ENCODE data around the gene ITGB1. TPM values are rescaled to one million over a fixed set of nuclear protein-coding genes. Genes with fewer than 3 reads are reported as not detected.

The ITGB1 gene
- total RNA-seq, 1 experiment from 2014 or later = 317 TPM

DNA sequence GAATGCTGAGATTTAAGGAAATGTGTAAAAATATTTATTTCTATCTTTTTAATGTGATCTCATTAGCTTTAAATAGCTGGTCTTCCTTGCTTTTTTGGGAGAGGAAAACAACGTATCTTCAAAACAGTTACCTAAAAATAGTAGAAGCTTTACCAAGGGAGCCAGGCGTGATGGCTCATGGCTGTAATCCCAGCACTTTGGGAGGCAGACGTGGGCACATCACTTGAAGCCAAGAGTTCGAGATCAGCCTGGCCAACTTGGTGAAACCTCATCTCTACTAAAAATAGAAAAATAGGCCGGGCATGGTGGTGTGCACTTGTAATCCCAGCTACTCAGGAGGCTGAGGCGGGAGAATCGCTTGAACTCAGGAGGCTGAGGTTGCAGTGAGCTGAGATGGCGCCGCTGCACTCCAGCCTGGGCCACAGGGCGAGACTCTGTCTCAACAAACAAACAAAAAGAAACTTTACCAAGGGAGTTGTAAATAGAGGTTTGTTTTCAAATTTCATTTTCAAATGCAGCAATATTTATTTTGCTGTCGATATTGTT lies 48.4 kb upstream of the ITGB1 start (continued):
- TF ChIP-seq, protein P1, sequence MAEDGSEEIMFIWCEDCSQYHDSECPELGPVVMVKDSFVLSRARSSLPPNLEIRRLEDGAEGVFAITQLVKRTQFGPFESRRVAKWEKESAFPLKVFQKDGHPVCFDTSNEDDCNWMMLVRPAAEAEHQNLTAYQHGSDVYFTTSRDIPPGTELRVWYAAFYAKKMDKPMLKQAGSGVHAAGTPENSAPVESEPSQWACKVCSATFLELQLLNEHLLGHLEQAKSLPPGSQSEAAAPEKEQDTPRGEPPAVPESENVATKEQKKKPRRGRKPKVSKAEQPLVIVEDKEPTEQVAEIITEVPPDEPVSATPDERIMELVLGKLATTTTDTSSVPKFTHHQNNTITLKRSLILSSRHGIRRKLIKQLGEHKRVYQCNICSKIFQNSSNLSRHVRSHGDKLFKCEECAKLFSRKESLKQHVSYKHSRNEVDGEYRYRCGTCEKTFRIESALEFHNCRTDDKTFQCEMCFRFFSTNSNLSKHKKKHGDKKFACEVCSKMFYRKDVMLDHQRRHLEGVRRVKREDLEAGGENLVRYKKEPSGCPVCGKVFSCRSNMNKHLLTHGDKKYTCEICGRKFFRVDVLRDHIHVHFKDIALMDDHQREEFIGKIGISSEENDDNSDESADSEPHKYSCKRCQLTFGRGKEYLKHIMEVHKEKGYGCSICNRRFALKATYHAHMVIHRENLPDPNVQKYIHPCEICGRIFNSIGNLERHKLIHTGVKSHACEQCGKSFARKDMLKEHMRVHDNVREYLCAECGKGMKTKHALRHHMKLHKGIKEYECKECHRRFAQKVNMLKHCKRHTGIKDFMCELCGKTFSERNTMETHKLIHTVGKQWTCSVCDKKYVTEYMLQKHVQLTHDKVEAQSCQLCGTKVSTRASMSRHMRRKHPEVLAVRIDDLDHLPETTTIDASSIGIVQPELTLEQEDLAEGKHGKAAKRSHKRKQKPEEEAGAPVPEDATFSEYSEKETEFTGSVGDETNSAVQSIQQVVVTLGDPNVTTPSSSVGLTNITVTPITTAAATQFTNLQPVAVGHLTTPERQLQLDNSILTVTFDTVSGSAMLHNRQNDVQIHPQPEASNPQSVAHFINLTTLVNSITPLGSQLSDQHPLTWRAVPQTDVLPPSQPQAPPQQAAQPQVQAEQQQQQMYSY (CRISPR knock-in tag; IDR thresholded peaks at IDR 0.05) = no peak
- no peak for TF ChIP-seq NR3C1 (CRISPR knock-in tag; conservative IDR thresholded peaks at IDR 0.05; ENCODE audit: low read depth)
- TF ChIP-seq GTF2I (CRISPR knock-in tag; conservative IDR thresholded peaks at IDR 0.05) = no peak
- no peak for TF ChIP-seq CBFB (CRISPR knock-in tag; IDR thresholded peaks at IDR 0.05; ENCODE audit: low read depth)
- no peak for TF ChIP-seq IRF2 (CRISPR knock-in tag; IDR thresholded peaks at IDR 0.05; ENCODE audit: borderline replicate concordance, low read depth)
- TF ChIP-seq, protein P2, sequence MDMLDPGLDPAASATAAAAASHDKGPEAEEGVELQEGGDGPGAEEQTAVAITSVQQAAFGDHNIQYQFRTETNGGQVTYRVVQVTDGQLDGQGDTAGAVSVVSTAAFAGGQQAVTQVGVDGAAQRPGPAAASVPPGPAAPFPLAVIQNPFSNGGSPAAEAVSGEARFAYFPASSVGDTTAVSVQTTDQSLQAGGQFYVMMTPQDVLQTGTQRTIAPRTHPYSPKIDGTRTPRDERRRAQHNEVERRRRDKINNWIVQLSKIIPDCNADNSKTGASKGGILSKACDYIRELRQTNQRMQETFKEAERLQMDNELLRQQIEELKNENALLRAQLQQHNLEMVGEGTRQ (CRISPR knock-in tag; IDR thresholded peaks at IDR 0.05) = no peak
- TF ChIP-seq, protein P3, sequence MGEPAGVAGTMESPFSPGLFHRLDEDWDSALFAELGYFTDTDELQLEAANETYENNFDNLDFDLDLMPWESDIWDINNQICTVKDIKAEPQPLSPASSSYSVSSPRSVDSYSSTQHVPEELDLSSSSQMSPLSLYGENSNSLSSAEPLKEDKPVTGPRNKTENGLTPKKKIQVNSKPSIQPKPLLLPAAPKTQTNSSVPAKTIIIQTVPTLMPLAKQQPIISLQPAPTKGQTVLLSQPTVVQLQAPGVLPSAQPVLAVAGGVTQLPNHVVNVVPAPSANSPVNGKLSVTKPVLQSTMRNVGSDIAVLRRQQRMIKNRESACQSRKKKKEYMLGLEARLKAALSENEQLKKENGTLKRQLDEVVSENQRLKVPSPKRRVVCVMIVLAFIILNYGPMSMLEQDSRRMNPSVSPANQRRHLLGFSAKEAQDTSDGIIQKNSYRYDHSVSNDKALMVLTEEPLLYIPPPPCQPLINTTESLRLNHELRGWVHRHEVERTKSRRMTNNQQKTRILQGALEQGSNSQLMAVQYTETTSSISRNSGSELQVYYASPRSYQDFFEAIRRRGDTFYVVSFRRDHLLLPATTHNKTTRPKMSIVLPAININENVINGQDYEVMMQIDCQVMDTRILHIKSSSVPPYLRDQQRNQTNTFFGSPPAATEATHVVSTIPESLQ (CRISPR knock-in tag; IDR thresholded peaks at IDR 0.05) = no peak
- TF ChIP-seq, protein P4, sequence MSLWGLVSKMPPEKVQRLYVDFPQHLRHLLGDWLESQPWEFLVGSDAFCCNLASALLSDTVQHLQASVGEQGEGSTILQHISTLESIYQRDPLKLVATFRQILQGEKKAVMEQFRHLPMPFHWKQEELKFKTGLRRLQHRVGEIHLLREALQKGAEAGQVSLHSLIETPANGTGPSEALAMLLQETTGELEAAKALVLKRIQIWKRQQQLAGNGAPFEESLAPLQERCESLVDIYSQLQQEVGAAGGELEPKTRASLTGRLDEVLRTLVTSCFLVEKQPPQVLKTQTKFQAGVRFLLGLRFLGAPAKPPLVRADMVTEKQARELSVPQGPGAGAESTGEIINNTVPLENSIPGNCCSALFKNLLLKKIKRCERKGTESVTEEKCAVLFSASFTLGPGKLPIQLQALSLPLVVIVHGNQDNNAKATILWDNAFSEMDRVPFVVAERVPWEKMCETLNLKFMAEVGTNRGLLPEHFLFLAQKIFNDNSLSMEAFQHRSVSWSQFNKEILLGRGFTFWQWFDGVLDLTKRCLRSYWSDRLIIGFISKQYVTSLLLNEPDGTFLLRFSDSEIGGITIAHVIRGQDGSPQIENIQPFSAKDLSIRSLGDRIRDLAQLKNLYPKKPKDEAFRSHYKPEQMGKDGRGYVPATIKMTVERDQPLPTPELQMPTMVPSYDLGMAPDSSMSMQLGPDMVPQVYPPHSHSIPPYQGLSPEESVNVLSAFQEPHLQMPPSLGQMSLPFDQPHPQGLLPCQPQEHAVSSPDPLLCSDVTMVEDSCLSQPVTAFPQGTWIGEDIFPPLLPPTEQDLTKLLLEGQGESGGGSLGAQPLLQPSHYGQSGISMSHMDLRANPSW (CRISPR knock-in tag; conservative IDR thresholded peaks at IDR 0.05; ENCODE audit: low read depth) = no peak

DNA sequence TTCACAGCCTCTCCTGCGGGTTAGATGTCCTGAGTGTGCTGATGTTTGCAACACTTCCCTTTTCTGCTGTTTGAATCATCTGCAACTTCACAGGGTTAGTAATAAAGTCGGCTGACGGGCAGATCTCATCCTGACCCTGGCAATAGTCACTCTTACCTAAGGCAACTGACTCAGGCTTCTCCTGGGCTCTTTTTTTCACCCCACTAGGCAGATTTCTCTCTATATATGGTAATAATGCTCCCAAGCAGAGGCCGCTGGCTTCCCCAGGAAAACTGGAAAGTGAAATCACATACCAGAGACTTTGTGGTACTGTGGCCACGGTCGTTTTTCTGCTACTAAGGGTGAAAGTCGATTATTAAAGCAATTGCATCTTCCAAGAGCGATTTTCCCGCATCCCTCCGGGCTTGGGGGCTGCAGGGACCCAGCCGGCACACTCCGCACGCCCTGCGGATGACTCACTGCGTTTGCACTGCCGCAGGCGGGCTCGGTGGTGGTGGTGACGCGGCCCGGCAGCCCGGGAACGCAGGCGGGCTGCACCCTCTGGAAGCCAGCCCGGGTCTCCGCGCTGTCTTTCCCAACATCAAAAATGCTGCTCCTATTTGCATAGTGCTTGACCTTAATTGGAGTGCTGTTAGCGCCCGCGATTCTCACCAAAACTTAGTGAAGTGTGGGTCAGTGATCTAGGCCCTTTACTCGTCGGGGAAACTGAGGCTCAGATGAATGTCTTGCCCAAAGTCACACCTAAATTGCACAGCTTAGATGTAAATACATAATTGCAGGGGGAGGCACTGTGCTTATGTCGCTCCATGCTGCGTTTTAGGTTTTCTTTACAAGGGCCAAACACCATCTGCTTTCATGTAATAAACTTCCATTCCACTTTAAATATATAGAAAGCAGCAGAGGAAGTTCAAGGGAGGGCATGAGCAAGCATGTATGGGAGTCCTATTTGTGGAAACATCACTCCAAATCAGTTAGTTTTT lies 47.6 kb upstream of the ITGB1 start:
- no peaks in the 10 kb centered on the region for H3K9me3 Mint-ChIP-seq
- ChIA-PET POLR2A (interaction anchor here (0.6 to 1.6 kb wide), 2 partner anchors 25 to 142 kb away, joined by 4 read pairs; no protein-coding TSS in a partner anchor), CTCF (interaction anchor here (1.3 to 1.7 kb wide), 2 partner anchors 25 to 43 kb away, joined by 3 to 4 read pairs; no protein-coding TSS in a partner anchor)
- no peaks in the 10 kb centered on the region for H3K27me3 Mint-ChIP-seq (ENCODE audit: low read depth)
- peaks cover 34% of the 10 kb centered on the region for H3K4me1 Mint-ChIP-seq
- H3K36me3 Mint-ChIP-seq = no peaks in the 10 kb centered on the region
- H3K4me3 Mint-ChIP-seq = peak overlapping the region; percentile 59
- DNase-seq (ENCODE audit: low spot score) = peak; percentile 77
- ATAC-seq = peak; percentile 93
- H3K27ac Mint-ChIP-seq = peak overlapping the region; percentile 94
- TF ChIP-seq, protein P5, sequence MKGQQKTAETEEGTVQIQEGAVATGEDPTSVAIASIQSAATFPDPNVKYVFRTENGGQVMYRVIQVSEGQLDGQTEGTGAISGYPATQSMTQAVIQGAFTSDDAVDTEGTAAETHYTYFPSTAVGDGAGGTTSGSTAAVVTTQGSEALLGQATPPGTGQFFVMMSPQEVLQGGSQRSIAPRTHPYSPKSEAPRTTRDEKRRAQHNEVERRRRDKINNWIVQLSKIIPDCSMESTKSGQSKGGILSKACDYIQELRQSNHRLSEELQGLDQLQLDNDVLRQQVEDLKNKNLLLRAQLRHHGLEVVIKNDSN (CRISPR knock-in tag; IDR thresholded peaks at IDR 0.05) = no peak
- TF ChIP-seq ETV6 (CRISPR knock-in tag; IDR thresholded peaks at IDR 0.05) (peak; percentile 52; the same call in 1 of the 2 replicates), MYBL2 (CRISPR knock-in tag; IDR thresholded peaks at IDR 0.05) (no peak)
- TF ChIP-seq, protein P6, sequence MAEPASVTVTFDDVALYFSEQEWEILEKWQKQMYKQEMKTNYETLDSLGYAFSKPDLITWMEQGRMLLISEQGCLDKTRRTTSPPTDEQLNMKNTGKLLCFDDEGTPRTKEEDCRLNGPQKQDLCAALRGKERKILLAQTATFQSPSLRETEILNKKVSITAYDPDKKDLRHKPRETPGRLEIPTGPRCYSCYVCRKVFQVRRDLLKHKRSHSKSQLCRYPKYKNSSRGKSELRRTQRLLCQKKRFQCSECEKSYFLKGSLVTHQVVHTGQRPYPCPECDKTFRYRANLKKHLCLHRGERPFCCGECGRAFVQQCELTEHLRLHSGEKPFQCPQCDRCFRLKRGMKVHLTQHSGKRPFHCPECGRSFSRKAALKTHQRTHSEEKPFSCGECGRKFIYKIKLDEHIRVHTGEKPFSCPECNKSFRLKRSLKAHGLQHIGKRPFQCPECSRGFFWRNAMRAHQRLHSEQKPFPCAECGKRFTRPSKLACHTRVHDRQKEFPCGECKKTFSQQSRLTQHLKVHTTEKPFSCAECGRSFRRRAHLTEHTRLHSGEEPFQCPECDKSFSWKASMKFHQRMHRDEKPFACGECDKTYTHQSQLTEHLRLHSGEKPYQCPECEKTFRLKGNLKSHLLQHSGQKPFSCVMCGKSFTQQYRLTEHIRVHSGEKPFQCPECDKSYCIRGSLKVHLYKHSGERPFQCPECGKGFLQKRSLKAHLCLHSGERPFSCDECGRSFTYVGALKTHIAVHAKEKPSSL (CRISPR knock-in tag; conservative IDR thresholded peaks at IDR 0.05) = no peak
- TF ChIP-seq, protein P7, sequence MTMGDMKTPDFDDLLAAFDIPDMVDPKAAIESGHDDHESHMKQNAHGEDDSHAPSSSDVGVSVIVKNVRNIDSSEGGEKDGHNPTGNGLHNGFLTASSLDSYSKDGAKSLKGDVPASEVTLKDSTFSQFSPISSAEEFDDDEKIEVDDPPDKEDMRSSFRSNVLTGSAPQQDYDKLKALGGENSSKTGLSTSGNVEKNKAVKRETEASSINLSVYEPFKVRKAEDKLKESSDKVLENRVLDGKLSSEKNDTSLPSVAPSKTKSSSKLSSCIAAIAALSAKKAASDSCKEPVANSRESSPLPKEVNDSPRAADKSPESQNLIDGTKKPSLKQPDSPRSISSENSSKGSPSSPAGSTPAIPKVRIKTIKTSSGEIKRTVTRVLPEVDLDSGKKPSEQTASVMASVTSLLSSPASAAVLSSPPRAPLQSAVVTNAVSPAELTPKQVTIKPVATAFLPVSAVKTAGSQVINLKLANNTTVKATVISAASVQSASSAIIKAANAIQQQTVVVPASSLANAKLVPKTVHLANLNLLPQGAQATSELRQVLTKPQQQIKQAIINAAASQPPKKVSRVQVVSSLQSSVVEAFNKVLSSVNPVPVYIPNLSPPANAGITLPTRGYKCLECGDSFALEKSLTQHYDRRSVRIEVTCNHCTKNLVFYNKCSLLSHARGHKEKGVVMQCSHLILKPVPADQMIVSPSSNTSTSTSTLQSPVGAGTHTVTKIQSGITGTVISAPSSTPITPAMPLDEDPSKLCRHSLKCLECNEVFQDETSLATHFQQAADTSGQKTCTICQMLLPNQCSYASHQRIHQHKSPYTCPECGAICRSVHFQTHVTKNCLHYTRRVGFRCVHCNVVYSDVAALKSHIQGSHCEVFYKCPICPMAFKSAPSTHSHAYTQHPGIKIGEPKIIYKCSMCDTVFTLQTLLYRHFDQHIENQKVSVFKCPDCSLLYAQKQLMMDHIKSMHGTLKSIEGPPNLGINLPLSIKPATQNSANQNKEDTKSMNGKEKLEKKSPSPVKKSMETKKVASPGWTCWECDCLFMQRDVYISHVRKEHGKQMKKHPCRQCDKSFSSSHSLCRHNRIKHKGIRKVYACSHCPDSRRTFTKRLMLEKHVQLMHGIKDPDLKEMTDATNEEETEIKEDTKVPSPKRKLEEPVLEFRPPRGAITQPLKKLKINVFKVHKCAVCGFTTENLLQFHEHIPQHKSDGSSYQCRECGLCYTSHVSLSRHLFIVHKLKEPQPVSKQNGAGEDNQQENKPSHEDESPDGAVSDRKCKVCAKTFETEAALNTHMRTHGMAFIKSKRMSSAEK (CRISPR knock-in tag; IDR thresholded peaks at IDR 0.05; ENCODE audit: borderline replicate concordance) = 0 out of 2 replicates have a peak, but pooled peaks have one; percentile 31

Data from WTC11 (cell line).